GM23338 (cell line): ENCODE results near the gene SLC43A2.

Experiments used
- CREB1 ChIP-seq: fragments of 250-450 bp; sonication (Bioruptor Pico); IDR thresholded peaks from 2 replicates; pipeline ENCODE4 v1.5.0; 2020; ENCODE audit warnings: low read depth, mild to moderate bottlenecking, moderate library complexity
- CTCF ChIP-seq, 2 experiments: fragments of 200-600 bp in 1 of 2; sonication (generic) in 1 of 2; conservative IDR thresholded peaks; 2 replicates each; pipeline versions ENCODE4 v1.5.1 to v1.6.1; 2016 to 2017; ENCODE audit warnings: antibody characterized with exemption in 2 of 2, low read depth in 2 of 2, mild to moderate bottlenecking in 2 of 2, moderate library complexity in 1 of 2
- EZH2 ChIP-seq: fragments of 200-600 bp; sonication (generic); IDR thresholded peaks from one replicate; pipeline ENCODE4 v1.8.0; 2017; ENCODE audit warnings: antibody characterized with exemption, mild to moderate bottlenecking, low read depth; ENCODE audit not compliant: unreplicated experiment
- JUNB ChIP-seq: IDR thresholded peaks from one replicate; pipeline ENCODE4 v1.6.1; 2016; ENCODE audit warnings: antibody characterized with exemption; ENCODE audit not compliant: unreplicated experiment
- NANOG ChIP-seq: IDR thresholded peaks from 2 replicates; pipeline ENCODE4 v1.6.1; 2016; ENCODE audit warnings: antibody characterized with exemption, borderline replicate concordance
- POLR2AphosphoS5 ChIP-seq: IDR thresholded peaks from 2 replicates; pipeline ENCODE4 v1.6.1; 2016; ENCODE audit warnings: antibody characterized with exemption, low read depth
- REST ChIP-seq: IDR thresholded peaks from one replicate; pipeline ENCODE4 v1.6.1; 2018; ENCODE audit warnings: antibody characterized with exemption; ENCODE audit not compliant: unreplicated experiment
- ZNF114 ChIP-seq: fragments of 250-450 bp; sonication (Bioruptor Pico); IDR thresholded peaks from 2 replicates; pipeline ENCODE4 v1.5.0; 2020; ENCODE audit warnings: mild to moderate bottlenecking, moderate library complexity
- ZNF331 ChIP-seq: fragments of 250-450 bp; sonication (Bioruptor Pico); IDR thresholded peaks from 2 replicates; pipeline ENCODE4 v1.5.0; 2020; ENCODE audit warnings: low read depth, mild to moderate bottlenecking, moderate library complexity

- no peak for TF ChIP-seq EZH2
- TF ChIP-seq CTCF (conservative IDR thresholded peaks at IDR 0.05; ENCODE audit: low read depth in 2 of 2) = peak in 1 of 2 experiments; percentile 9; a peak in 1 of 4 replicates
- TF ChIP-seq POLR2AphosphoS5 = no peak
- no peak for TF ChIP-seq ZNF331 (CRISPR knock-in tag)
- no peak for TF ChIP-seq ZNF114
- TF ChIP-seq CREB1 (CRISPR knock-in tag) = no peak
- no peak for TF ChIP-seq REST
- no peak for TF ChIP-seq NANOG
- no peak for TF ChIP-seq JUNB
Observed at GRCh38 chr17:1561420-1562175, 67.0 kb downstream of the SLC43A2 start.
